Activated T-cell treated with anti-CD3 and anti-CD28 coated beads, Interleukin-2, amount 50 U/mL, for 72 hours (primary cell): ENCODE results near the gene HPCAL4. TPM values are rescaled to one million over a fixed set of nuclear protein-coding genes. Genes with fewer than 3 reads are reported as not detected.

Experiments used
- ATAC-seq, 2 donors: fragments of 150-1000 bp; cut with Tn5 transposase; replicated peaks in 1 of 2; 2 replicates each; pipeline ENCODE4 v1.10.0; 2021; ENCODE audit warnings: moderate library complexity in 2 of 2, mild to moderate bottlenecking in 1 of 2
- DNase-seq, 2 donors: peaks; one replicate each; pipeline ENCODE4 v3.0.0; 2021 to 2022; ENCODE audit warnings: mixed read lengths in 1 of 2
- H3K27ac Mint-ChIP-seq: one replicate; pipeline ENCODE4 v1.8.0; 2022; ENCODE audit warnings: mild to moderate bottlenecking, moderate library complexity, mixed read lengths
- H3K27me3 Mint-ChIP-seq: one replicate; pipeline ENCODE4 v1.8.0; 2022; ENCODE audit warnings: low read depth, mixed read lengths
- H3K36me3 Mint-ChIP-seq, 2 donors: one replicate each; pipeline ENCODE4 v1.8.0; 2022; ENCODE audit warnings: mixed read lengths in 2 of 2, mild to moderate bottlenecking in 1 of 2; ENCODE audit not compliant: insufficient read depth in 2 of 2
- H3K4me1 Mint-ChIP-seq: one replicate; pipeline ENCODE4 v1.8.0; 2022; ENCODE audit warnings: low read depth, mixed read lengths
- H3K4me3 Mint-ChIP-seq, 2 donors: one replicate each; pipeline ENCODE4 v1.8.0; 2022; ENCODE audit warnings: mild to moderate bottlenecking in 2 of 2, mixed read lengths in 2 of 2, moderate library complexity in 2 of 2
- H3K9me3 Mint-ChIP-seq, 2 donors: one replicate each; pipeline ENCODE4 v1.8.0; 2022; ENCODE audit warnings: mixed read lengths in 2 of 2
- total RNA-seq, 2 donors: library from RNA; stranded (reverse); gene quantifications; one replicate each; pipeline ENCODE4 v1.2.3, GENCODE V29; 2022

The HPCAL4 gene
- total RNA-seq, 2 donors from 2014 or later: 0.35 to 0.86 TPM

GRCh38 chr1:39635205-39635870 lies 55.9 kb downstream of the HPCAL4 start:
- Mint-ChIP-seq H3K4me1 (peaks cover 15% of the 10 kb centered on the region), H3K4me3 (no peak overlapping the region), H3K36me3 (no peaks in the 10 kb centered on the region), H3K27me3 (peaks cover 55% of the 10 kb centered on the region), H3K9me3 (no peaks in the 10 kb centered on the region), H3K27ac (no peak overlapping the region)
- DNase-seq (no peak), ATAC-seq (no peak)

- H3K4me1 Mint-ChIP-seq: peaks cover 25% of the 10 kb centered on the region
- peaks cover 53% of the 10 kb centered on the region for H3K27me3 Mint-ChIP-seq
- no peaks in the 10 kb centered on the region for H3K9me3 Mint-ChIP-seq
- H3K4me3 Mint-ChIP-seq: no peak overlapping the region
- no peaks in the 10 kb centered on the region for H3K36me3 Mint-ChIP-seq
- DNase-seq (no peak), ATAC-seq (no peak)
- no peak overlapping the region for H3K27ac Mint-ChIP-seq
Observed at GRCh38 chr1:39633422-39633821, 57.8 kb downstream of the HPCAL4 start.

GRCh38 chr1:39632682-39633417 lies 58.4 kb downstream of the HPCAL4 start:
- peaks cover 48% of the 10 kb centered on the region for H3K27me3 Mint-ChIP-seq
- peaks cover 25% of the 10 kb centered on the region for H3K4me1 Mint-ChIP-seq
- no peak for DNase-seq
- no peaks in the 10 kb centered on the region for H3K36me3 Mint-ChIP-seq
- H3K27ac Mint-ChIP-seq: no peak overlapping the region
- H3K9me3 Mint-ChIP-seq: no peaks in the 10 kb centered on the region
- H3K4me3 Mint-ChIP-seq: no peak overlapping the region
- ATAC-seq: no peak

GRCh38 chr1:39632323-39632681 lies 58.9 kb downstream of the HPCAL4 start:
- H3K9me3 Mint-ChIP-seq: no peaks in the 10 kb centered on the region
- H3K4me3 Mint-ChIP-seq: no peak overlapping the region
- peaks cover 25% of the 10 kb centered on the region for H3K4me1 Mint-ChIP-seq
- ATAC-seq: no peak
- no peak overlapping the region for H3K27ac Mint-ChIP-seq
- no peaks in the 10 kb centered on the region for H3K36me3 Mint-ChIP-seq
- H3K27me3 Mint-ChIP-seq: peaks cover 42% of the 10 kb centered on the region
- no peak for DNase-seq

- H3K27ac Mint-ChIP-seq: no peak overlapping the region
- ATAC-seq (peak; percentile 65 to 72), DNase-seq (peak; percentile 15 to 32)
- H3K9me3 Mint-ChIP-seq: no peaks in the 10 kb centered on the region
- peaks cover 25% of the 10 kb centered on the region for H3K4me1 Mint-ChIP-seq
- peak overlapping the region in 1 of 2 donors; percentile 28 for H3K4me3 Mint-ChIP-seq
- peaks cover 35% of the 10 kb centered on the region for H3K27me3 Mint-ChIP-seq
- H3K36me3 Mint-ChIP-seq: no peaks in the 10 kb centered on the region
Observed at GRCh38 chr1:39631361-39632322, 59.6 kb downstream of the HPCAL4 start.

- H3K4me1 Mint-ChIP-seq: peaks cover 25% of the 10 kb centered on the region
- peaks cover 27% of the 10 kb centered on the region for H3K27me3 Mint-ChIP-seq
- no peaks in the 10 kb centered on the region for H3K9me3 Mint-ChIP-seq
- H3K4me3 Mint-ChIP-seq: no peak overlapping the region
- no peak overlapping the region for H3K27ac Mint-ChIP-seq
- no peaks in the 10 kb centered on the region for H3K36me3 Mint-ChIP-seq
- no peak for DNase-seq
- ATAC-seq: peak; percentile 50 to 52
Observed at GRCh38 chr1:39628807-39629350, 62.4 kb downstream of the HPCAL4 start.

Other genes starting within 250 kb of the HPCAL4 start
- gene BMP8A, start 199.8 kb downstream of the HPCAL4 start, total RNA-seq: under 1 TPM; 0.35 to 0.38 TPM
- 100 to 1,000 TPM; 333 to 424 TPM for gene PABPC4, start 114.6 kb downstream of the HPCAL4 start, total RNA-seq
- gene HEYL, start 51.8 kb downstream of the HPCAL4 start, total RNA-seq: under 1 TPM; 0.32 to 0.89 TPM
- gene NT5C1A, start 19.3 kb downstream of the HPCAL4 start, total RNA-seq: under 1 TPM in 1 of 2 donors, not detected in 1; 0.29 TPM
- gene PPIE, start 47.4 kb upstream of the HPCAL4 start, total RNA-seq: 10 to 100 TPM; 47.3 to 54.6 TPM
- 1 to 10 TPM; 2.9 TPM for gene OXCT2, start 79.9 kb upstream of the HPCAL4 start, total RNA-seq
- gene BMP8B, start 97.4 kb upstream of the HPCAL4 start, total RNA-seq: 1 to 10 TPM in 1 of 2 donors, under 1 TPM in 1; 0.69 to 1.5 TPM
- gene TRIT1, start 192.1 kb upstream of the HPCAL4 start, total RNA-seq: 10 to 100 TPM; 20.5 to 22.6 TPM
- under 1 TPM; 0.30 to 0.70 TPM for gene MYCL, start 210.5 kb upstream of the HPCAL4 start, total RNA-seq